Caco-2 (cell line): ENCODE data around the gene MYO9A. TPM values are rescaled to one million over a fixed set of nuclear protein-coding genes. Genes with fewer than 3 reads are reported as not detected.

ENCODE experiments used
- BruUV-seq: library from RNA; stranded (reverse); fragments of 400-500 nt; replicated peaks from 2 replicates; lab custom pipeline; 2021; lab: Mats Ljungman, UMichigan
- CTCF ChIA-PET: fragments of 300-600 bp; sonication (Branson Sonifier 250); formaldehyde crosslinking; loops from one replicate; lab custom pipeline; 2022; ENCODE audit warnings: antibody characterized with exemption; lab: Charles Lee
- POLR2A ChIA-PET: fragments of 300-600 bp; sonication (Branson Sonifier 250); formaldehyde crosslinking; loops from one replicate; lab custom pipeline; 2022; ENCODE audit warnings: antibody characterized with exemption; lab: Charles Lee
- DNase-seq, 2 experiments: peaks; one replicate each; pipeline versions ENCODE4 v3.0.0 to v3.0.0-alpha.2; 2020 to 2022
- H3K27me3 ChIP-seq: replicated peaks from 2 replicates; pipeline ENCODE4 v1.6.0; 2011; ENCODE audit warnings: low read length; ENCODE audit not compliant: control insufficient read depth, insufficient read depth
- H3K36me3 ChIP-seq: 2 replicates; pipeline ENCODE4 v1.5.1; 2011; ENCODE audit warnings: low read length; ENCODE audit not compliant: control insufficient read depth, insufficient read depth
- H3K4me1 ChIP-seq: fragments of 250-450 bp; sonication (Bioruptor Pico); 2 replicates; pipeline ENCODE4 v1.5.1; 2020; ENCODE audit warnings: mild to moderate bottlenecking
- H3K4me3 ChIP-seq: 2 replicates; pipeline ENCODE4 v1.5.1; 2011; ENCODE audit warnings: low read depth, mild to moderate bottlenecking, control low read depth, low read length
- H3K9me3 ChIP-seq: fragments of 250-450 bp; sonication (Bioruptor Pico); 2 replicates; pipeline ENCODE4 v1.5.1; 2020; ENCODE audit warnings: mild to moderate bottlenecking, moderate library complexity
- H3K27ac Mint-ChIP-seq: one replicate; pipeline ENCODE4 v1.8.0; 2022; ENCODE audit warnings: mixed read lengths; ENCODE audit not compliant: unreplicated experiment
- H3K27me3 Mint-ChIP-seq: one replicate; pipeline ENCODE4 v1.8.0; 2022; ENCODE audit warnings: mixed read lengths; ENCODE audit not compliant: insufficient read depth, unreplicated experiment
- H3K36me3 Mint-ChIP-seq: one replicate; pipeline ENCODE4 v1.8.0; 2022; ENCODE audit warnings: mild to moderate bottlenecking, mixed read lengths; ENCODE audit not compliant: insufficient read depth, unreplicated experiment
- H3K4me1 Mint-ChIP-seq: one replicate; pipeline ENCODE4 v1.8.0; 2022; ENCODE audit warnings: low read depth, mixed read lengths; ENCODE audit not compliant: unreplicated experiment
- H3K4me3 Mint-ChIP-seq: one replicate; pipeline ENCODE4 v1.8.0; 2022; ENCODE audit warnings: mild to moderate bottlenecking, moderate library complexity, mixed read lengths; ENCODE audit not compliant: unreplicated experiment
- H3K9me3 Mint-ChIP-seq: one replicate; pipeline ENCODE4 v1.8.0; 2022; ENCODE audit warnings: mixed read lengths; ENCODE audit not compliant: unreplicated experiment
- CTCF ChIP-seq, 2 experiments: fragments of 200-600 bp in 1 of 2; IDR thresholded peaks; 1 replicate in 1 of 2; 2 replicates in 1 of 2; pipeline versions ENCODE4 v1.5.1 to v1.8.0; 2011 to 2022; ENCODE audit warnings: antibody characterized with exemption in 1 of 2, control low read depth in 1 of 2, inconsistent platforms in 1 of 2, low read depth in 1 of 2, low read length in 1 of 2, mild to moderate bottlenecking in 1 of 2, moderate library complexity in 1 of 2; ENCODE audit not compliant: insufficient read depth in 1 of 2, severe bottlenecking in 1 of 2, unreplicated experiment in 1 of 2
- intact Hi-C: fragments of 100-400 bp; cut with micrococcal nuclease; formaldehyde crosslinking; loops from one replicate; pipeline ENCODE4 v1.10.0; 2022; ENCODE audit not compliant: unreplicated experiment
- total RNA-seq: library from RNA; stranded (reverse); gene quantifications from 2 replicates; pipeline ENCODE4 v1.2.3, GENCODE V29; 2022

MYO9A gene
- total RNA-seq, 1 experiment from 2014 or later = 71.9 TPM

GRCh38 chr15:71891026-71891425, 226.9 kb downstream of the MYO9A start:
- ChIA-PET CTCF (no interaction called here), POLR2A (no interaction called here)
- DNase-seq = no peak
- Mint-ChIP-seq H3K27ac (no peak overlapping the region), H3K36me3 (peaks cover 43% of the 10 kb centered on the region), H3K4me1 (no peaks in the 10 kb centered on the region), H3K9me3 (no peaks in the 10 kb centered on the region), H3K27me3 (no peaks in the 10 kb centered on the region), H3K4me3 (no peak overlapping the region)
- BruUV-seq = no TSS peak
- no peaks in the 10 kb centered on the region; the same call in 1 of the 2 replicates for H3K36me3 ChIP-seq
- H3K4me3 ChIP-seq = no peak overlapping the region
- TF ChIP-seq CTCF (IDR thresholded peaks at IDR 0.05; ENCODE audit: insufficient read depth in 1 of 2, low read depth in 1 of 2, low read length in 1 of 2, severe bottlenecking in 1 of 2, unreplicated experiment in 1 of 2) = no peak
- no peaks in the 10 kb centered on the region for H3K27me3 ChIP-seq
- H3K4me1 ChIP-seq = no peaks in the 10 kb centered on the region
- intact Hi-C loops = no loop called here
- H3K9me3 ChIP-seq = no peaks in the 10 kb centered on the region

DNA sequence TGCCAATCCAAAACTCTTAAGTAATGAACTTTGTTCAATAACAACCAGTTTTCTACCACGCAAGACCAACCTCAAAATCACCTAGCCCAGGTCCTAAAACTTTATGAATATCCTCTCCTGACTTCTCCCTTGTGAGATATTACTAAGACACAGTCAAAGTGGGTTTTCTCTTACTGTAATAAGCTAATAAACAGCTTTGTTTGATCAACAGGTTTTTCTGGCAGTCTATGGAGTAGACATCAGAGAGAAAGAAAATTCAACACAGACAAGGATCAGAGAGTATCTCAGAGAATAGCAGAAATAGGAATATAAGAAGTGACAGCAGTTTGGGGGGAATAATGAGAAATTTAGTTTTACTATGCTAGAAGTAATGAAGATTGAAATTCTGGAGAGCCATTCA, 228.0 kb downstream of the MYO9A start:
- H3K27ac Mint-ChIP-seq = no peak overlapping the region
- TF ChIP-seq CTCF (IDR thresholded peaks at IDR 0.05; ENCODE audit: insufficient read depth in 1 of 2, low read depth in 1 of 2, low read length in 1 of 2, severe bottlenecking in 1 of 2, unreplicated experiment in 1 of 2) = no peak
- H3K27me3 ChIP-seq = no peaks in the 10 kb centered on the region
- no peaks in the 10 kb centered on the region for H3K4me1 Mint-ChIP-seq
- no peaks in the 10 kb centered on the region for H3K27me3 Mint-ChIP-seq
- no peak for DNase-seq
- H3K36me3 Mint-ChIP-seq = peaks cover 48% of the 10 kb centered on the region
- no peaks in the 10 kb centered on the region; the same call in 1 of the 2 replicates for H3K36me3 ChIP-seq
- H3K9me3 Mint-ChIP-seq = no peaks in the 10 kb centered on the region
- ChIA-PET CTCF (no interaction called here), POLR2A (no interaction called here)
- H3K4me3 ChIP-seq = no peak overlapping the region
- no peak overlapping the region for H3K4me3 Mint-ChIP-seq
- no peaks in the 10 kb centered on the region for H3K4me1 ChIP-seq
- BruUV-seq = no TSS peak
- intact Hi-C loops = no loop called here
- no peaks in the 10 kb centered on the region for H3K9me3 ChIP-seq

- no peak for DNase-seq
- peaks cover 43% of the 10 kb centered on the region for H3K36me3 Mint-ChIP-seq
- Histone ChIP-seq H3K4me1 (no peaks in the 10 kb centered on the region), H3K36me3 (no peaks in the 10 kb centered on the region; the same call in 1 of the 2 replicates), H3K4me3 (no peak overlapping the region), H3K9me3 (no peaks in the 10 kb centered on the region), H3K27me3 (no peaks in the 10 kb centered on the region)
- intact Hi-C loops = no loop called here
- no peaks in the 10 kb centered on the region for H3K4me1 Mint-ChIP-seq
- H3K27me3 Mint-ChIP-seq = no peaks in the 10 kb centered on the region
- CTCF ChIA-PET = no interaction called here
- POLR2A ChIA-PET = no interaction called here
- BruUV-seq = no TSS peak
- H3K4me3 Mint-ChIP-seq = no peak overlapping the region
- H3K9me3 Mint-ChIP-seq = no peaks in the 10 kb centered on the region
- no peak for TF ChIP-seq CTCF (IDR thresholded peaks at IDR 0.05; ENCODE audit: insufficient read depth in 1 of 2, low read depth in 1 of 2, low read length in 1 of 2, severe bottlenecking in 1 of 2, unreplicated experiment in 1 of 2)
- no peak overlapping the region for H3K27ac Mint-ChIP-seq
Observed at GRCh38 chr15:71889385-71889784, 228.6 kb downstream of the MYO9A start.
